ENCODE data around the gene HYI. TPM values are rescaled to one million over a fixed set of nuclear protein-coding genes. Genes with fewer than 3 reads are reported as not detected.
A peak's percentile ranks its signal among the peaks of the same experiment; 100 is the strongest.

Gene HYI
- total RNA-seq, 2 donors from 2014 or later, result 34.4 to 34.8 TPM

- Histone ChIP-seq H3K9me3 (ENCODE audit: control insufficient read depth, low read length) (no peaks in the 10 kb centered on the region), H3K4me3 (ENCODE audit: low read length) (no peak overlapping the region), H3K36me3 (ENCODE audit: control insufficient read depth, insufficient read depth, low read length) (peaks cover 44% of the 10 kb centered on the region), H3K4me1 (ENCODE audit: control insufficient read depth, insufficient read depth, low read length) (peaks cover 5% of the 10 kb centered on the region), H3K27me3 (ENCODE audit: control insufficient read depth, insufficient read depth, low read length, poor library complexity, severe bottlenecking) (no peaks in the 10 kb centered on the region), H3K9ac (ENCODE audit: extremely low read depth, low read length, poor library complexity, severe bottlenecking) (no peak overlapping the region), H3K27ac (ENCODE audit: low read depth, low read length) (no peak overlapping the region)
- Mint-ChIP-seq H3K36me3 (ENCODE audit: low read depth) (peaks cover 53% of the 10 kb centered on the region), H3K4me1 (peaks cover 8% of the 10 kb centered on the region), H3K4me3 (no peak overlapping the region), H3K9me3 (no peaks in the 10 kb centered on the region), H3K27ac (no peak overlapping the region), H3K27me3 (ENCODE audit: insufficient read depth) (no peaks in the 10 kb centered on the region)
- TF ChIP-seq CTCF (conservative IDR thresholded peaks at IDR 0.05), result no peak
- 94 to 100% methylated on average over 2 of the region's 2 CpGs for WGBS, 2 experiments (ENCODE audit: insufficient coverage in 1 of 2, insufficient read length in 1 of 2)
- no peak for DNase-seq
Observed at GRCh38 chr1:43405876-43406234, 47.9 kb downstream of the HYI start.

GRCh38 chr1:43405219-43405875 is 48.4 kb downstream of the HYI start:
- Histone ChIP-seq H3K36me3 (ENCODE audit: control insufficient read depth, insufficient read depth, low read length) (peaks cover 40% of the 10 kb centered on the region), H3K4me1 (ENCODE audit: control insufficient read depth, insufficient read depth, low read length) (peaks cover 5% of the 10 kb centered on the region), H3K9me3 (ENCODE audit: control insufficient read depth, low read length) (no peaks in the 10 kb centered on the region), H3K27ac (ENCODE audit: low read depth, low read length) (no peak overlapping the region), H3K4me3 (ENCODE audit: low read length) (no peak overlapping the region), H3K9ac (ENCODE audit: extremely low read depth, low read length, poor library complexity, severe bottlenecking) (no peak overlapping the region), H3K27me3 (ENCODE audit: control insufficient read depth, insufficient read depth, low read length, poor library complexity, severe bottlenecking) (no peaks in the 10 kb centered on the region)
- Mint-ChIP-seq H3K9me3 (no peaks in the 10 kb centered on the region), H3K4me3 (no peak overlapping the region), H3K27ac (no peak overlapping the region), H3K27me3 (ENCODE audit: insufficient read depth) (no peaks in the 10 kb centered on the region), H3K36me3 (ENCODE audit: low read depth) (peaks cover 50% of the 10 kb centered on the region), H3K4me1 (peaks cover 8% of the 10 kb centered on the region)
- WGBS, 2 experiments (ENCODE audit: insufficient coverage in 1 of 2, insufficient read length in 1 of 2), result 97 to 100% methylated on average over 3 to 6 of the region's 6 CpGs
- TF ChIP-seq CTCF (conservative IDR thresholded peaks at IDR 0.05), result no peak
- no peak for DNase-seq

- H3K36me3 ChIP-seq (ENCODE audit: control insufficient read depth, insufficient read depth, low read length), result peaks cover 40% of the 10 kb centered on the region
- TF ChIP-seq CTCF (conservative IDR thresholded peaks at IDR 0.05), result no peak
- H3K4me3 ChIP-seq (ENCODE audit: low read length), result no peak overlapping the region
- peaks cover 5% of the 10 kb centered on the region for H3K4me1 ChIP-seq (ENCODE audit: control insufficient read depth, insufficient read depth, low read length)
- DNase-seq, result no peak
- H3K9me3 ChIP-seq (ENCODE audit: control insufficient read depth, low read length), result no peaks in the 10 kb centered on the region
- WGBS, 2 experiments (ENCODE audit: insufficient coverage in 1 of 2, insufficient read length in 1 of 2), result 97 to 100% methylated on average over 6 of the region's 6 CpGs
- Mint-ChIP-seq H3K4me1 (peaks cover 8% of the 10 kb centered on the region), H3K27ac (peak overlapping the region; percentile 23), H3K36me3 (ENCODE audit: low read depth) (peaks cover 44% of the 10 kb centered on the region), H3K4me3 (no peak overlapping the region), H3K9me3 (no peaks in the 10 kb centered on the region), H3K27me3 (ENCODE audit: insufficient read depth) (no peaks in the 10 kb centered on the region)
- no peak overlapping the region for H3K27ac ChIP-seq (ENCODE audit: low read depth, low read length)
- H3K9ac ChIP-seq (ENCODE audit: extremely low read depth, low read length, poor library complexity, severe bottlenecking), result no peak overlapping the region
- H3K27me3 ChIP-seq (ENCODE audit: control insufficient read depth, insufficient read depth, low read length, poor library complexity, severe bottlenecking), result no peaks in the 10 kb centered on the region
Observed at GRCh38 chr1:43404353-43404752, 49.4 kb downstream of the HYI start.
